GM18519 (cell line): Measurements from ENCODE around the gene BYSL.

ENCODE experiments used
- ATAC-seq: cut with Tn5 transposase; IDR thresholded peaks from one replicate; pipeline ENCODE4 v1.9.1; 2021; ENCODE audit warnings: mild to moderate bottlenecking, moderate library complexity; ENCODE audit not compliant: unreplicated experiment, low FRiP score

The BYSL gene

DNA sequence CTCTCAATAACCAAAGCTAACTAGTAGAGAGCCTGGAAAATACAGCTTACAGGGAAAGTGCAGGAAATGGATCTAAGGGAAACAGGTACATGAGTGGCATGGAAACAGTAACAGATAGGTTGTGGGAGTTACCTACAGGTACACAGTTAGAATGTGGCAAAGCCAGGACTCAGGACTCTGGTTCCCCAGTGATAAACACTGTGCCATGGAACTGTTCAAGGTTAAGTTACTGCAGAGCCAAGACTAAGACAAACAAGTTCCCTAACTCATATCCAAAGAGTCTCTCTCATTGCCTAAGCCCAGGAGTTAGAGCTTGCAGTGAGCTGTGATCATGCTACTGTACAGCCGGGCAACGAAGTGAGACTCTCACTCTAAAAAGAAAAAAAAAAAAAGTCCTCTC is 7.0 kb upstream of the BYSL start:
- no peak for ATAC-seq

DNA sequence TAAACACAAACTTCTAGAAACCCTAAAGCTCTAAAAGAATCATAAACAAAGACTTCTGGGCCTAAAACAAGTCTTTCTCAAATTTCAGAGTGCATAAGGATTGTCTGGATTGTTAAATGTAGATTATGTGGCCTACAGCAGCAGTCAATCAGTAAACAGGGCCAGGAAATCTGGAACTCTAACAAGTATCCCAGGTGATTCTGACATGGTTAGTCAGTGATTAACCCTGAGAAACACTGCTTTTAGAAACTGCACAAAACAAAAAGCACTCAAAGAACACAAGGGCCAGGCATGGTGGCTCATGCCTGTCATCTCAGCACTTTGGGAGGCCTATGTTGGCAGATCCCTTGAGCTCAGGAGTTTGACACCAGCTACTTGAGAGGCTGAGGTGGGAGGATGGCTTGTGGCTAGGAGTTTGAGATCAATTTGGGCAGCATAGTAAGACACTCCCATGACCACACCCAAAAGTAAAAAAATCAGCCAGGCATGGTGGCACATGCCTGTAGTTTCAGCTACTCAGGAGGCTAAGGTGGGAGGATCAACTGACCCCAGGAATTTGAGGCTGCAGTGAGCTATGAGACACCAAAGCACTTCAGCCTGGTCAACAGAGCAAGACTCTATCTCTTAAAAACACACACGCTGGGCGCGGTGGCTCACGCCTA is 6.3 kb upstream of the BYSL start:
- no peak for ATAC-seq

- ATAC-seq = no peak
Measured at GRCh38 chr6:41917528-41917927, 3.8 kb upstream of the BYSL start.

GRCh38 chr6:41921712-41921998 is 356 bp downstream of the BYSL start:
- ATAC-seq = no peak

DNA sequence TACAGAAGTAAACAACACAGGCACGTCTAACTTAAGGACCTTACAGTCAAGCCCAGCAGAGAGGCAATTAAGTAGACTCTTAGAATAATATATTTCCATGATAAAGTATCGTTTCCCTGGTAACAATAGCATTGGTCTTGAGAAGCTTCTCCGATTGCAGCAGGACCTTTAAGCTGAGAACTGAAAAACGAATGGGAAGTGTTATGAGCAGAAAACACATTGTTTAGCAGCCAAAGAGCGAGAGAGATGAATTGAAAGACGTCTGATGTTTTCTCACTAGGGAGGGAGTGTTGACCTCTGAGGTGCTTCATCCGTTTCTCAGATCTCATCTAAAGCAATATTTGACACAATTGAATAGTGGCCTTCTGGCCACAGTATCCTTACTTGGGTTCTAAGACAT is 855 bp downstream of the BYSL start:
- ATAC-seq = no peak

GRCh38 chr6:41927253-41927652 is 6.0 kb downstream of the BYSL start:
- ATAC-seq = no peak

DNA sequence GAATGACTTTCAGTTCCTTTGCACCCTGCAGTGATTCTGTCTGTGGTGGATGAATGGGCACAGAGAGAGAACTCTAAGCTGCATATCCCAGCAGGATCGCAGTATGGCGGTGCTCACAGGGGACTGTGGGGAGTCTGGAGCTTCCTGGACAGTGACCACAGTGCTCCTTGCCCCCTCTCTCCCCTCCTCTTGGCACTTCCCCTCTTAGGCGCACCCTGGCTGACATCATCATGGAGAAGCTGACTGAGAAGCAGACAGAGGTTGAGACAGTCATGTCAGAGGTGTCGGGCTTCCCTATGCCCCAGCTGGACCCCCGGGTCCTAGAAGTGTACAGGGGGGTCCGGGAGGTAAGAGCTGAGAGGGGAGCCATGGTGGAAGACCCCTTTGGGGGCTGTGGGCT is 8.6 kb downstream of the BYSL start:
- ATAC-seq = no peak

DNA sequence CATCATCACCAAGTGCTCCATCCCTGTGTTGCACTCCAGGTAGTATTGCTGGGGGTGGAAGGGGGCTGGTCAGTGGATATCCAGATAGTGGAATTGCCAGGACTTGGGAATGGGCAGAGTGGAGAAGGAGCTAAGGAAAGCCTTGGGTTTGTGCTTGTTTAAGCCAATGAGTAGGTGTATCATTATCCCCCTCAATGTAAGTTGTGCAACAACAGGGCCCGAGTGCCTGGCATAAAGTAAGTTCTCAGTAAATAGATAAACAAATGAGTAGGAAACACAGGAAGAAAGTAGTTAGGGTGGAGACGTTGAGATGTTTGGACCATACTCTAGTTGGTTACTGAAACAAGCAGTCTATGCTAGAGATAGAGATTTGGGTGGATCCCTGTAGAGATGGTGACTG is 10.5 kb downstream of the BYSL start:
- no peak for ATAC-seq

DNA sequence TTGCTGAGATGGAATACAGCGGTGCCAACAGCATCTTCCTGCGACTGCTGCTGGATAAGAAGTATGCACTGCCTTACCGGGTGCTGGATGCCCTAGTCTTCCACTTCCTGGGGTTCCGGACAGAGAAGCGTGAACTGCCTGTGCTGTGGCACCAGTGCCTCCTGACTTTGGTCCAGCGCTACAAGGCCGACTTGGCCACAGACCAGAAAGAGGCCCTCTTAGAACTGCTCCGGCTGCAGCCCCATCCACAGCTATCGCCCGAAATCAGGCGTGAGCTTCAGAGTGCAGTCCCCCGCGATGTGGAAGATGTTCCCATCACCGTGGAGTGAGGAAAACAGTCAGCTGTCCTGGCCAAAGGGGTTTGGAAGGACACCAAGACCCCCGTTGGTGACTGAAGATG is 11.1 kb downstream of the BYSL start:
- no peak for ATAC-seq

DNA sequence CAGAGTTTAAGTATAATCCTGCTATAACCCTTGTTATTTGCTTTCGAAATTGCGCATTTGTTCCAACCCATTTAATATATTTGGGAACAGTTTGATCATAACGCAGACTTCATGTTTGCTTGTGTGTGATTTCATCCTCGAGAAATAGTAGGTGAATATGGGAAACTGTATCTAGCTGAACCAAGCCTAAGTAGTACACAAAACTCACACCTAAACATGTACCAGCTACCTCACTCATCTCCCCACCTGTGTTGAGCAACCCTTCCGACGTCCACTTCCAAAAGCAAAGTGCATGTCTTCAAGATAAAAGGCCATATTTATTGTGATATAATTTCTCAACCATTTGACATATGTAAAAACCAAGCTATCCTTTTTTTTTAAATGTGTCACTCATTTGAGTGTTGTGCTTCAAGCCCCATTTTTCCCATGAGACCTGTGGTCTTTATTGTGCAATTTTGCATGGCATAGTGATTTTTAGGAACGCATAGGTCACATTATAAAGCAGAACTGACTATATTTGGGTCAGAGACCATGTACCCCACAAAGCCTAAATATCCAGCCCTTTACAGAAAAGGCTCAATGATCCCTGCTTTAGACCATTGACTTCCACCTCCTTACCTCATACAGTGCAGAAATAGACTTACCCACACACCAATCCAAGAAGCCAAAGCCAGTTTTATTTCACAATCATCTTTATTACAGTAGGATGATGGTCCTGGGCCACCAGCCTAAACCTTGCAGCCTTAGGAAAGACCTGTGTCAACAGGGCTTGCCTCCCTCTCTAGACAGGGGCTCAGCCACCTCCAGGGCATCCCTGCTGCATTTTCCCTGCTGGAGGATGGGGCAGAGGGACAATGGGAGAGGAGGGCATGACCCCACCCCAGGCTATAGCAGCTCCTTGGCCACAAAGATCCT is 13.2 kb downstream of the BYSL start:
- no peak for ATAC-seq

DNA sequence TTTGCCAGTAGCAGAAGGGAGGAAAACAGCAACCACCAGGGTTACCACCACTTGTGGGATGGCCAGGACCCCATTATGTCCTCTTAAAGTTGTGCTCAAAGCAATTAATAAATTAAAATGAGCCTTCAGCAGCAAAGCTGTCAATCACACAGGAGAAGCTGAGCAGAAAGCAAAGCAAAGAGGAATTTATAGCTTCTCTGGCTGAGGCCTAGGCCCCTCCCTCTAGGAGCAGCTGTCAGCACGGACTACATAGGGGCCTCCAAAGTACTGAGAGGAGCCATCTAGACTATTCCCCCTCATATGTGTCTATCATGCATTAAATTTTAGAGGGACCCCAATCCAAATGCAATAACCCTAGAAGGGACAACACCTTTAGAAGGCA is 13.9 kb downstream of the BYSL start:
- no peak for ATAC-seq

- ATAC-seq = no peak
Measured at GRCh38 chr6:41935685-41936072, 14.4 kb downstream of the BYSL start.

DNA sequence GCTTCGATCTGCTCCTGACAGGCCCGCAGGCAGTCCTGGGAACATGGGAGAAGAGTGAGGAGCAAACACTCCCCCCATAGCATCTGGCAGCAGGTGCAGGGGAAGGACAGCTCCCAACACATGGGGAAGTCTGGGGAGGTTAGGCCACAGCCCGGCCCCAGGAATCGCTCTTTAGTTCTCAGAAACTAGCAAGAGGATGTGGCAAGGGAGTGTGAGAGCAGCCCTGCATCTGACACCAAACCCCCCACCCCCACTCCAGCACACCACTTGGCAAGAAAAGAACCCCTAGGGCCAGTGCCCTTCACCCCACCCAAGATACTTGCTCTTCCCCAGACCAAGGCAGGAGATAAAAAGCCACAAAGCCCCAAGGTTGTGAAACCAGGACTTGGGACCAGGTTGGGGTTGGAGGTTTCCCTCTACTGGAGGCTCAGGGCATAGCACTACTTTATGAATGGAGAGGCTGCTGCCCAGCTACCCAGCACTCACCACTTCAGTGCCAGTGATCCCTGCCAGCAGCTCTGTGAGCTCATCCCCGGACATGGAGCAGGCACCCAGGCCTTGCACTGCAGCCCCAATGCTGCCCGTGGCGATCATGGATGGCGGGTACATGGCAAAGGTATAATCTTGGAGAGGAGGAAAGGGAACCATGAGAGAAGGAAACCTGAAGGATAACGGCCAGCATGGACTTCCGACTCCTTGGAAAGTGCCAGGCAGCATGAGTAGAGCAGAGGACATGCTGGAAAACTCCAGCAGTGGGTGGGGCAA is 15.0 kb downstream of the BYSL start:
- ATAC-seq = no peak

DNA sequence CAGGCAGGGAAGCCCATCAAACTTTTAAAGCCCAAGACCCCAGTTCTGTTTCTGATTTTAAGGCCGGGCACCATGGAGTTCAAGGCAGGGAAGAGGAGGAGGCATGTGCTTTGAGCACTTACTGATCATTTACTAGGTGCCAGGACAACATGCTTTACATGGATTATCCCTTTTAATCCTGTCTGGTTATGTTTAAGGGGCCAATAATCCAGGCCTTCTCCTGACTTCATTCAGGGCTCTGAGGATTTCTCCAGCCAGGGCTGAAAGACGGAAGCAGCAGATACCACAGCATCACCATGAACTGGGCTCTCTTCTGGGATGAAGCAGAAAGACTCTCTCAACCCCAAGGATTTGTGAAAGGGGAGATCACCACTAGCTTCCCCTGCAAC is 16.2 kb downstream of the BYSL start:
- no peak for ATAC-seq

DNA sequence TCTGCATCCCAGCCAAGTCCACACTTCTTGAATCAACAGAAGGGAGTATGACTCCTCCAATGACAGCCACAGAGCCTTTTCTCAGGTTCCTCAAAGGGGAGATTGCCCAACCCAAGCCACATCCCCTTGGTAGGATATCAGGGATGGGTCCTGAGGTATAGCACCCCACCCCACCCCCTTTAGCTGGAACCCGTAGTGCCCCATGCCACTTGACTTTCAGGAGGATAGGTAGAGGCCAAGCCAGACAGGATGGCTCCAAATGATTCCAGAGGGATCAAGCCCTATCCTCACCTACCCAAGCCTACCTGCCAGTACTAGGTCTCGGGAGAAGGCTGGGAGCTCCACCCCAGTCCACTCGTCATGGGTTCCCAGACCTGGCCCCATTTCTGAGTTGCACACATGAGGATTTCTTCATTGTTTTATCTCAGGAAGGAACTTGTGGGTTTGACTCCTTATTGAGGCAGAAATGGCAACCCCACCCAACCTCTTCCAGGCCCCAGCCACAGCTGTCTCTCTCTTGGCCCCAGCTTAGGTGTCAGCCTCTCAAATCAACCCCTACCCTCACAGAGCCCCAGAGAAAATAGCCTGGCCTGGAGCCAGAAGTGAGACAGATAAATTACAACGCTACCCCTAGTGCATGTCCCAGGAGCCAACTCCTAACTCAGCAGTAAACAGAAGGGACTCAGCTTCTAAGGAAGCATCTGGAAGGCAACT is 16.7 kb downstream of the BYSL start:
- ATAC-seq = no peak

DNA sequence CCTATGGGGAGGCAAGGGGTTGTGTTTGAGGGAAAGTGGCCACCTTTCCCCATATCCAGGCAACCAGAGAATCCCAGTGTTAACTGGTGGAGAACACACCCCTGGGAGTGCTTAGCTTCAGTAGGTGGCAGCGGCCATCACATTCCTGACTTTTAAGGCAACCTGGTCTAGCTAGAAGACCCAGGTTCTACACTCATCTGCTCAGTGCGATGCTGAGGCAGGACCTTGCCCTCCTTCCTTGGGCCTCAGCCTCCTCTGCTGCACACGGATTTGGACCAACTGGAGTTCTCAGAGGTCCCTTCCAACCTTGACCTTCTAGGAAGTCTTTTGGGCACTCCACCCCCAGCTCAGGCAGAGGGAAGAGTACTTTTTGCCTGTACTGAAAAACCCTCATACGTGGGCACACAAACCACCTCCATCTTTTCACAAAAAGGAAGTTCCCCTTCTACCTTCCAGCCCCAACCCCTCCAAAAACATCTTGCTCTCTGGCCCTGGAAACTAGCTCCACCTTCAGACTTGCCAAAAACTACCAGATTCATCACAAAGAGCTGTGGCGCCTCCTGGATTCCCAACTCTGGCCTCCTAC is 17.4 kb downstream of the BYSL start:
- ATAC-seq = no peak

DNA sequence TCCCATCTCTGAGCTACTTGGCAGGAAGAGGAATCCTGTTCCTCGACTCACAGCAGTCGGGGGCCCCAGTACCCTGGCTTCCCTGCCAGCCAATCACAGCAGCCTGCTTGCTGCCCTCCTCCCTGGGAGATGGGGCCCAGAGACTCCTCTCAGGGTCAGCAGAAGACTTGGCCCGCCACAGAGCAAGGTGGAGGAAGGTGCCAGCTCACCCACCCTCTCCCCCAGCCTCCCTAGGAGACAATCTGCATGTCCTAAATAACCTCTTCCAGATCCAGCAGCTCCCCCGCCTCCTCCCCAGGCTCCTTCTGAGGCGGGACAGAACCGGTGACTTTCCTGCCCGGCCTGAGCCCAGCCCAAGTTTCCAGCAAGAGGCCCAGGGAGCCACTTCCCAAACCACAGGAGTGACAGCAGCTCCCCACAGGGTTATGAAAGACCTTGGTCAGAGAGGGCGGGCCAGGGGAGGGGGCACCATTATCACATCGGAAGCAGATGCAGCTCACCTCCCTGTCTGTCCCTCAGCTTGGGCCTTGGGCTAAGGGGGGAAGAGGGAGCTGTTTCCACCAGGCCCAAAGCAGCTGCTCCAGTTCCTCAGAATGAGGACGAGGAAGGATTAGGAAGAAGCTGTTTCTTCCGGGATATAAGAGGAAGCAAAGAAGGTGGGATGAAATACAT is 18.0 kb downstream of the BYSL start:
- ATAC-seq = no peak

GRCh38 chr6:41939848-41940758 is 18.8 kb downstream of the BYSL start:
- no peak for ATAC-seq

DNA sequence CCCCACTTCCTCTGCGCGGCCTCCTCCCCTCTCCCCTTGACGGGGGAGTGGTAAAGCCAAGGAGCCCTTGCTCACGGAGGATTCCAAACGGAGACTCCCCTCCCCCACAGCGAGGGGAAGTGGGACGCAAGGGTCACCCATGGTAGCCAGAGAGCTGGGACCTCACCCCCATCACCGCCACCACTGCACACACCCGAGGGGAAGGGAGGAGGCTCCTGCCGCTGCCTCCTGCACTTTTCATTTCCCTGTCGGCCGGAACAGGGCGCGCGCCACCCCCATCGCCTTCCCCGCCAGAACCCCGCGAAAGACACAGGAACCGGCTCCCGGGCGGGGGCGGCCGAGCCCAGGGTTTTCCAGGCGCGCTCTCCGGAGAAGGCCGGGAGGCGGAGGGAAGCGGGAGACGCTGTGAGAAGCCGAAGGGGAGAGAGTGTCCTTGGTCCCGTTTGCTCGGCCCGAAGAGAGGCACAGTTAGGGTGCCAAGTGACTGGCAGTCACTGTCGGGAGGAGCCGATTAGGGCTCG is 19.5 kb downstream of the BYSL start:
- no peak for ATAC-seq
